ENCODE data around the gene NMB. TPM values are rescaled to one million over a fixed set of nuclear protein-coding genes. Genes with fewer than 3 reads are reported as not detected.

Gene NMB
- polyA plus RNA-seq, 1 donor from 2014 or later: 5.1 TPM

GRCh38 chr15:84616235-84616634 is 41.8 kb downstream of the NMB start:
- Mint-ChIP-seq H3K27me3 (no peaks in the 10 kb centered on the region), H3K27ac (no peak overlapping the region), H3K36me3 (peaks cover 18% of the 10 kb centered on the region), H3K4me3 (no peak overlapping the region), H3K9me3 (peaks cover 4 to 13% (median 10%) of the 10 kb centered on the region in 3 donors), H3K4me1 (peaks cover 0 to 5% (median 3%) of the 10 kb centered on the region in 3 donors)

- H3K27me3 Mint-ChIP-seq: no peaks in the 10 kb centered on the region
- H3K36me3 Mint-ChIP-seq: peaks cover 12% of the 10 kb centered on the region
- H3K27ac Mint-ChIP-seq: no peak overlapping the region
- H3K9me3 Mint-ChIP-seq: no peaks in the 10 kb centered on the region
- peaks cover 12 to 13% (median 13%) of the 10 kb centered on the region in 3 donors for H3K4me1 Mint-ChIP-seq
- no peak overlapping the region for H3K4me3 Mint-ChIP-seq
Measured at GRCh38 chr15:84611631-84612030, 46.4 kb downstream of the NMB start.

- H3K27me3 Mint-ChIP-seq: no peaks in the 10 kb centered on the region
- H3K9me3 Mint-ChIP-seq: no peaks in the 10 kb centered on the region
- peak overlapping the region in 1 of 3 donors; percentile 2 for H3K27ac Mint-ChIP-seq
- peaks cover 22 to 25% (median 23%) of the 10 kb centered on the region in 3 donors for H3K4me1 Mint-ChIP-seq
- H3K36me3 Mint-ChIP-seq: peaks cover 11% of the 10 kb centered on the region
- H3K4me3 Mint-ChIP-seq: peak overlapping the region in 1 of 4 donors; percentile 9
Measured at GRCh38 chr15:84609818-84610525, 48.0 kb downstream of the NMB start.

- no peaks in the 10 kb centered on the region for H3K27me3 Mint-ChIP-seq
- peaks cover 9% of the 10 kb centered on the region for H3K36me3 Mint-ChIP-seq
- no peak overlapping the region for H3K4me3 Mint-ChIP-seq
- peaks cover 26 to 30% (median 29%) of the 10 kb centered on the region in 3 donors for H3K4me1 Mint-ChIP-seq
- H3K27ac Mint-ChIP-seq: peak overlapping the region in 1 of 3 donors; percentile 31
- no peaks in the 10 kb centered on the region for H3K9me3 Mint-ChIP-seq
Measured at GRCh38 chr15:84608707-84609284, 49.2 kb downstream of the NMB start.

- H3K4me3 Mint-ChIP-seq: no peak overlapping the region
- peaks cover 9% of the 10 kb centered on the region for H3K36me3 Mint-ChIP-seq
- no peaks in the 10 kb centered on the region for H3K27me3 Mint-ChIP-seq
- H3K9me3 Mint-ChIP-seq: no peaks in the 10 kb centered on the region
- no peak overlapping the region for H3K27ac Mint-ChIP-seq
- peaks cover 35 to 41% (median 40%) of the 10 kb centered on the region in 3 donors for H3K4me1 Mint-ChIP-seq
Measured at GRCh38 chr15:84606653-84607120, 51.3 kb downstream of the NMB start.

GRCh38 chr15:84605554-84605882 is 52.5 kb downstream of the NMB start:
- H3K4me3 Mint-ChIP-seq: peak overlapping the region; percentile 53 to 96 (median 80)
- H3K27me3 Mint-ChIP-seq: no peaks in the 10 kb centered on the region
- H3K9me3 Mint-ChIP-seq: no peaks in the 10 kb centered on the region
- H3K27ac Mint-ChIP-seq: peak overlapping the region in 1 of 3 donors; percentile 77
- peaks cover 39 to 43% (median 41%) of the 10 kb centered on the region in 3 donors for H3K4me1 Mint-ChIP-seq
- peaks cover 9% of the 10 kb centered on the region for H3K36me3 Mint-ChIP-seq

Other genes starting within 250 kb of the NMB start
- 13.1 TPM for gene ZSCAN2, start 57.2 kb downstream of the NMB start, polyA plus RNA-seq
- 16.4 TPM for gene WDR73, start 3.9 kb downstream of the NMB start, polyA plus RNA-seq
- 117 TPM for gene SEC11A, start 57.9 kb upstream of the NMB start, polyA plus RNA-seq
- 11.9 TPM for gene ZNF592, start 90.4 kb upstream of the NMB start, polyA plus RNA-seq
- gene ALPK3, start 159.2 kb upstream of the NMB start, polyA plus RNA-seq: not detected
- gene SLC28A1, start 226.5 kb upstream of the NMB start, polyA plus RNA-seq: not detected

All from IgD-negative memory B cell (primary cell).